ENCODE data around the gene LRRC61. TPM values are rescaled to one million over a fixed set of nuclear protein-coding genes. Genes with fewer than 3 reads are reported as not detected.
A peak's percentile ranks its signal among the peaks of the same experiment; 100 is the strongest.
"Not testable (repeated sequence)": the region's sequence is repeated elsewhere in the genome, so short reads cannot be mapped to it uniquely, and the experiment has no call there.

Gene LRRC61
- total RNA-seq (ENCODE audit: insufficient read depth, low replicate concordance) = 9.1 TPM

- DNase-seq (ENCODE audit: low spot score) = peak; percentile 48
Observed at GRCh38 chr7:150322833-150323681, at the start of gene LRRC61, which contains the start of gene ACTR3C. TSS of gene LRRC61 (plus strand) at chr7:150323355. CDS start at chr7:150336862, 13,507 bp downstream. TSS of gene ACTR3C (minus strand) at chr7:150323545. CDS start at chr7:150295296, 28,249 bp downstream.

- DNase-seq (ENCODE audit: low spot score) = peak; percentile 7
Observed at GRCh38 chr7:150276132-150276695, 46.9 kb upstream of the LRRC61 start.

GRCh38 chr7:150278383-150278782 is 44.8 kb upstream of the LRRC61 start:
- not testable (repeated sequence) for DNase-seq (ENCODE audit: low spot score)

GRCh38 chr7:150281681-150282403 is 41.3 kb upstream of the LRRC61 start:
- DNase-seq (ENCODE audit: low spot score) = not testable (repeated sequence)

GRCh38 chr7:150283111-150283510 is 40.0 kb upstream of the LRRC61 start:
- not testable (repeated sequence) for DNase-seq (ENCODE audit: low spot score)

- not testable (repeated sequence) for DNase-seq (ENCODE audit: low spot score)
Observed at GRCh38 chr7:150283608-150284007, 39.5 kb upstream of the LRRC61 start.

GRCh38 chr7:150285849-150286754 is 37.1 kb upstream of the LRRC61 start:
- DNase-seq (ENCODE audit: low spot score) = peak; percentile 7

- DNase-seq (ENCODE audit: low spot score) = not testable (repeated sequence)
Observed at GRCh38 chr7:150287815-150288214, 35.3 kb upstream of the LRRC61 start.

GRCh38 chr7:150288816-150289215 is 34.3 kb upstream of the LRRC61 start:
- DNase-seq (ENCODE audit: low spot score) = not testable (repeated sequence)

- DNase-seq (ENCODE audit: low spot score) = not testable (repeated sequence)
Observed at GRCh38 chr7:150290317-150290716, 32.8 kb upstream of the LRRC61 start.

- peak; percentile 29 for DNase-seq (ENCODE audit: low spot score)
Observed at GRCh38 chr7:150295027-150295426, 28.1 kb upstream of the LRRC61 start.

GRCh38 chr7:150295614-150296013 is 27.5 kb upstream of the LRRC61 start:
- not testable (repeated sequence) for DNase-seq (ENCODE audit: low spot score)

GRCh38 chr7:150296802-150297201 is 26.4 kb upstream of the LRRC61 start:
- not testable (repeated sequence) for DNase-seq (ENCODE audit: low spot score)

- not testable (repeated sequence) for DNase-seq (ENCODE audit: low spot score)
Observed at GRCh38 chr7:150297978-150298377, 25.2 kb upstream of the LRRC61 start.

GRCh38 chr7:150302908-150303310 is 20.2 kb upstream of the LRRC61 start:
- DNase-seq (ENCODE audit: low spot score) = not testable (repeated sequence)

- not testable (repeated sequence) for DNase-seq (ENCODE audit: low spot score)
Observed at GRCh38 chr7:150304499-150305258, 18.5 kb upstream of the LRRC61 start.

- not testable (repeated sequence) for DNase-seq (ENCODE audit: low spot score)
Observed at GRCh38 chr7:150305259-150305902, 17.8 kb upstream of the LRRC61 start.

GRCh38 chr7:150305903-150306284 is 17.3 kb upstream of the LRRC61 start:
- not testable (repeated sequence) for DNase-seq (ENCODE audit: low spot score)

GRCh38 chr7:150306377-150306776 is 16.8 kb upstream of the LRRC61 start:
- DNase-seq (ENCODE audit: low spot score) = not testable (repeated sequence)

GRCh38 chr7:150307129-150307528 is 16.0 kb upstream of the LRRC61 start:
- no peak for DNase-seq (ENCODE audit: low spot score)
